Measurements from ENCODE around the gene TUBGCP3.

The TUBGCP3 gene

DNA sequence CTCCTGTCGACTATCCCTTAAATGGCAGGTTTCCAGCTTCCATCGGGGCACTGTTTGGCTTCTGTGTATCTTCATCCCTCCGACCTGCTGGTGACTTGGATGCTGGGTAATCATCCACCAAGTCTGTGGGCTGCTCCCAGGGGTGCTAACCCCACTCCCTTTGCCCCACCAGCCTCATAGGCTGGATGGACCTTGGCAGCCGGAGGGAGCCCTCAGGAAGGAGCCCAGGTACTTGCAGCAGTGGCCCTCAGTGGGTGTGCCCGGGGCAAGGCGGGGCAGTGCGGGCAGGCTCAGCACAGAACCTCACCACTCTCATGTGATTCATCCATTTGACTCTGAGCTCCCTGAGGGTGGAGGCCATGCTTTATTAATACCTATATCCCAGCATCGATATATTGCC, 27.4 kb upstream of the TUBGCP3 start:
- DNase-seq: no peak

DNA sequence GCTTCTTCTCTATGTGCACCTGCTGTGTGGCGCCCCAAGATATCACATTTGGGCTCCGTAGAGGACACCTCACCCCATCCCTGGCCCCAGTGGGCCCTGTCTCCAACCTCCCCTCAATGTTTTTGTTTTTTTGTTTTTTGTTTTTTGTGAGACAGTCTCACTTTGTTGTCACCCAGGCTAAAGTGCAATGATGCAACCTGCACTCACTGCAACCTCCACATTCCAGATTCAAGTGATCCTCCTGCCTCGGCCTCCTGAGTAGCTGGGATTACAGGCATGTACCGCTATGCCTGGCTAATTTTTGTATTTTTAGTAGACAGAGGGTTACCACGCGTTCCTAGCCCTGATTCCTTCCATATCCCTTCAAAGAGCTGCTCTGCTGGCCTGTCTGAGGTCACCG, 26.9 kb upstream of the TUBGCP3 start:
- no peak for DNase-seq

DNA sequence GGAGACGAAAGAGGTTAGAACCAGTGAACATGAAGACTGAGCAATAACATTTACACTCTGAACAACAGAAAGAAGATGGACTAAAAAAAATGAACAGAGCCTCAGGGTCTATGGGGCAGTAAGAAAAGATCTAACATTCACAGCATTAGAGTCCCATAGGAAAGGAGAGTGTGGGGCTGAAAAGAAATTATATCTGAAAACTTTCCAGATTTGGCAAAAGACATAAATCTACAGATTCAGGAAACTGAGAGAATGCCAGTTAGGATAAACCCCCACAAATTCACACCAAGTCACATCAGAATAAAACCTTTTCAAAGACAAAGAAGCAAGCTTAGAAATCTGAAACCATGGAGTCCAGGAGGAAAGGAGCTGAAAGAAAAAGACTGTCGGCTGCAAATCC, 20.3 kb upstream of the TUBGCP3 start:
- no peak for DNase-seq

DNA sequence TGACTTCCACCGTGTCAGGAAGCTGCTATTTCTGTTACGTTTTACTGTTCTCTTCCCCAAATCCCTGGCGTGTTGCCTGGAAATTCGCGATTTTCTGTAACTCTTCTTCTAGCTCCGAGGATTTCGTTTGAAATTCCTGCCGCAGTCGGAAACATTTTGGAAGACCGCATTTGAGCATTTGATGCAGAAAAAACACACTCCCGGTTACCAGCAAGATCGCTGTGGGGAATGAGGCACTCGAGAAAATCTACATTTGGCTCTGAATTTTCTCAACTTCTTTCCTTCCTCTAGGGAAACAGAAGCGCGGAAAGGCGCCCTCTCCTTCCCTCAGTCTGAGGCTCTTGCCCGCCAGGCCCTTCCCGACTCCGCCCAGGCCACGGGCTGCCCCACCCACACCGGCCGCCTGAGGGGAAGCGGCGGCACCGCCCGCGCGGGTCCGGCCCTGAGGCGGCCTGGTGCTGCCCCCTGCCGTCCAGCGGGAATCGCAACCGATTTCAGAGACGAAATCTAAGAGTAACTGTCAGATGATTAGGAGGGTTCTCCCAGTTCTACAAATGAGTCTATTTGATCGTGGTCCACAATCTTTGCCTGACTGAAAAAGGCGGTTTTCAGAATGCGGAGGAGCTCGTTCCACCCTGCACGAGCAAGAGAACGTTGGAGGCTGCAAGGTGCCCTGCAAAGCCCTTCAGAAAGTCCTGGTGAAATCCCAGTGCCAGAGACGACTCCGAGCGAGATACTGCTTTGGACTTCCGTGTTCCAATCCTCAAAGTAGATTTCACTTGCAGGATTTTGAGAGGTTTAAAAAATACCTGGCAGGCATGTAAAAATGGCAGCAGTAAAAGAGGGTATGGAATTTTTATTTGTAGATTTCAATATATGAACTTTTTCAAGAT, 18.4 kb upstream of the TUBGCP3 start:
- peak; percentile 91 for DNase-seq

DNA sequence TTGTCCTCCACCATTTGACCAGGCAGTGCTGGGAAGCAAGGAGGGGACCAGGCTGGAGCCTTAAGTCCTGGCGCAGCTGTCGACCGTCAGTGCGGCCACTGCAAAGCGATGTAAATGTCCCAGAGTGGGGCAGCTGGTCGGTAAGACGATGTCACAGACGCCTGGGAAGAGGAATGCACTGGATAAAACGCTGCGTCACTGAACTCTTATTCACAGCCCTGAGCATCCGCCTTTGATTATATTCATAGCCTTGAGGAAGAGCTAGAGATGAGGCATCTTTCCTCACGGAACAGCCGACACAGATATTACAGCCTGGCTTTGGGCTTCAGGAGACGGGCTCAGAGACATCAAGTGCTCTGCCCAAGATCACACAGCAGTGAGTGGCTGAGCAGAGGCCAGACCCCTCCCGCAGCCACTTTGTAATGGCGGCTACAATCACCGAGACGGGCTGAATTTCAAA, 17.6 kb upstream of the TUBGCP3 start:
- DNase-seq: no peak

DNA sequence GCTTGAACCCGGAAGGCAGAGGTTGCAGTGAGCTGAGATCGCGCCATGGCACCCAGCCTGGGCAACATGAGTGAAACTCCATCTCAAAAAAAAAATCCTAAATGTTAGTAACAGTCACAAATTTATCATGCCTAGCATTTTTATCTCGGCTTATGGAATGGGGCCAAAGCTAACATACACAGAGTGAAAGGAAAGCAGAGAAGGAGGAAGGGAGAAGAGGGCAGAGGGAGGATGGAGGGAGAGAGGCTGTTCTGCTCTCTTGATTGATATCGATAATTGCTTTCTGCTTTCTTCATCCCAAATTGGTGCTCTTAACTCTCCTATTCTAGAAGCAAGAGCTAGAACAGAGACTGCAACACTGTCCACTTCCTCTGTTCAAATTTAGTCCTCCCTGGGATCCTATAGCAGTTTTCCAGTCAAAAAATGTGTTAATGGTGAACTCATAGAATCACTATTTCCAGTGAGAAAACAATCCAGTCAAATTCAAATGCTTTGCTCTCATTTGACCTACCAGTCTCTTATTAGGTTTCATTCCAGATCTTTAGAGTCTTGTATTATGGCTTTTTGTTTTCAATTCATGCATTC, 15.8 kb upstream of the TUBGCP3 start:
- no peak for DNase-seq

DNA sequence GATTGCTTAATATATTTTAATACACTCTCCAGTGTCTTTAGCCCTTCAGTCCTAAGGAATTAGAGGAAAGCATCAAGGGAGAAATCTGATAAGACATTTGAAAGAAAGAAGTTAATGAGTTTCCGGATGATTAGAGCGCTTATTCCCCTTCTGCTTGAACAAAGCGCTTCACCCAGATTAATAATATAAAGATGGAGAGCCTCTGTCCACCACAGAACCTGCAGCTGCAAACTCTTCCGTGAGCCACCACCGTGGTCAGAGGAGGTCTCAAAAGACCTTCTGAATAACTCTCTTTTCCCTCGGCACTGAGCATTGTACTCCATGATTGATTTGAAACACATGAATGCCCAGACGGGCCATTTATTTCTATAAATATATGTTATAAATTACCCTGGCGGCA, 14.2 kb upstream of the TUBGCP3 start:
- no peak for DNase-seq

DNA sequence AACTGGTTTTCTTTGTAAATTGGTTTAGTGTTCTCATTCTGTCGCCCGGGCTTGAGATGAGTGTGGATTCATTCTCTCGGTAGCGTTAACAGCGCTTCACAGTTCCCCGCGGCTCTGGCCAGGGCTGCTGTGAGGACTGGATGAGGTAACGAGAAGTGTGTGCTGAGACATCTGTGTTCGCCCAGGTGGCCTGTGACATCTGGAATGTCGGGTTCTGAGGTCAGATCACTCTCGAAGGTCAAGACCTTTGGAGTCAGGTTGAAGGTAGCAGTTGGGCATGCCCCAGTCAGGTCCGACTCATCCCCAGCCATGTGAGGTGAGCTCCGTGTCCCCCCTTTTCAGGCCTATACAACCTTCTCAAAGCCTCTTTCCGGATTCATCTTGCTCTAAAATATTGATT, 13.4 kb upstream of the TUBGCP3 start:
- DNase-seq: no peak

DNA sequence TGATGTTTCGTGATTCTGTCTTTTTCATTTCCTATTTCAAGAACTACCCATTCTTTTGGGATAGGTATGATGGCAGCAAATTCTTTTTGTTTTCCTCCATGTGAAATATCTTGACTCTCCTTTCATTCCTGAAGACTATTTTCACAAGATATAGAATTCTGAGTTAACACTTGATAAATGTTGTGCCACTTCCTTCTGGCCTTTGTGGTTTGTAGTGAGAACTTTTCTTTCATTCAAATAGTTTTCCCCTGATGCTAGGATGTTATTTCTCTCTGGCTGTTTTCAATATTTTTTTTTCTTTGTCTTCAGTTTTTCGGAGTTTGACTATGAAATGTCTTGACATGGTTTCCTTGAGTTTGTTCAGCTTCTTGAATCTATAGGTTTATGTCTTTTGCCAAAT, 8.3 kb upstream of the TUBGCP3 start:
- DNase-seq: no peak

DNA sequence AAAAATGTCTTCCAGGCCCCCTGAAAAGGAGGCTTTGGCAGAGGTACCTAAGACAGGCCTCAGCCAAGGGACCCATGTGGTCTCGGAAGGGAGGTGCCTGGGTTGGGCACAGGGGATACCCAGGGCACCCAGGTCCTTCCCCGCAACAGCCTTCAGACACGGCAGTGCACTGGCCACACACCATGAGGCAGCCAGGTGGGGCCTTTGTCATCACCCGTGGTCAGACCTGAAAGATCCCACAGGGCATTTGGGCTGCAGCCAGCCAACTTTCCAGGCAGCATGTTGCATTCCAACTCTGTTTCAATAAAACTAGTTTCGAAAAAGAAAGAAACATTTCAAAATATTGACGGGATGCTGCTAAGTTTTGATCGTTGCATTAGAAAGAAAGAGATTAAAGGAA, 4.7 kb upstream of the TUBGCP3 start:
- DNase-seq: no peak

DNA sequence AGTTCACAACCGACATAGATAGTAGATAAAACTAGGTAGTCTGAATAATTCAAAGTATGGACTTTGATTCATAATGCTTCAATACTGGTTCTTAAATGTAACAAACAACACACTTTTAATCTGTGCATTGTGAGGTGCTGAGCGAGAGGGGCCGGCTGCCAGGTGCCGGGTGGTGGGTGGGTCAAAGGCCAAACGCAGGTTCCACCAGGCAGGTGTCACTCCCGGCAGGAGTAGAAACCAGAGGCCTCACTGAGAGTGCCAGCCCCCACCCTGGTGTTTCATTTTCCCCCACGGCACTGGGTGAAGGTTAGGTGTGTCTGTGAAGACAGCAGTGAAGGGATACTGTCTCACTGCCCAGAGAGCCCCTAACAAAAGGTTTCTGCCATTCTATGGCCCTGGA, 4.2 kb upstream of the TUBGCP3 start:
- DNase-seq: no peak

DNA sequence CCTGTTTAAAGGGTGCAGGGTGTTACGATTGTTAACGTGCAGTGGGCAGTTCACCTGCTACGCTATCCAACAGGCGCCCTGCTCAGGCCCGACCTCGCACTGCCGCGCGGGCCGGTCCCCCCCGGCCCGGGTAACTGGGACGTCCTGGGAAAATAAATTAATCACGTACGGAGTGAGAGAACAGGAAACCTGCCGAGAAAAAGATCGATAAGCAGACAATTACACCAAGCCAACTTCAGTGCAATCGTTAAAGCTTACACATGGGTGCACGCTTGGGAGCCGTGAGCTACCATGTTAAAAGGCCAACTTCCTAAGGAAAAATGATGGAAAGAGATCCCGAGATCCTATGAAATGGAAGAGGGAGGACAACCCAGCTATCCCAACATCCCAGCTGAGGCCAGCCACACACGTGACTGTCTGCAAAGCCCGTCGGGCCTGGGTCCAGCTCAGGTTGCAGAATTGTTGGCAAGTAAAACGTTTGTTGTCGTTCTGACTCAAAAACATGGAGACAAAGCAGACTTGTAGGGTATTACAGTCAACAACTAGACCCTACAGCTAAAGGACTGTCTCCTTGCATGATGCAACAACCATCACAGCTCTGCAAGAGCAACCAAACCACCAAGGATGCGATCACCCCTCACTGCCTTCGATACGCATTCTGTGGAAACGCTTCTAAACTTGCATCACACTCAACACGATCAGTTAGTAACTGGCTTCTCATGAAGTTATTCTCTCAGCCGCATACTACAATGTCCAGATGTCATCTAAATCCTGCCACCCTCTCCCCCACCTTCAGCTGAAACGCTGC, 741 bp upstream of the TUBGCP3 start:
- DNase-seq: no peak

DNA sequence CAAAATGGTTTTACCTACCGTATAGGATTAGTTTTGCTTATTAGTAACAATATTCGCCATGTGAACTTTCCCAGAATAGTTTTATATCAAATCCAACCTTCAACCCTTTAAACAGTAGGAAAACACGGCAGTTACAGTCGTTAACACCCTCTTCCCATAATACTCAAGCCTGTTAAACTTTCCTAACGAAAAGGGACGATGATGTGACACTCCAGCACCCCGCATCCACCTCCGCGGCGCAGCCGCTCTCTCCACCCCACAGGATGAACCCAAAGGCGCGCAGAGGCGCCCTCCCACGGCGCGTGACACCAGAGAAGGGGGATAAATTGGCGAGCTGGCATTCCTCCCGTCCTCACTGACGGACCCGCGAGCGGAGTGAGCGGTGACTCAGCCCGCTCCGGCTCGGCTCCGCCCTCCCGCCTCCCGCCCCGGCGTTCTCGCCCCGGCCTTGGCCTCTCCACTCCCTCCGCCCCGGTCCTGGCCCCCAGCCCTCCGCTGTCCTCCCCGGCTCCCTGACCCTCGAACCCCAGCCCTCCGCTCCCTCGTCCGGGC, 665 bp downstream of the TUBGCP3 start:
- DNase-seq: peak; percentile 71

DNA sequence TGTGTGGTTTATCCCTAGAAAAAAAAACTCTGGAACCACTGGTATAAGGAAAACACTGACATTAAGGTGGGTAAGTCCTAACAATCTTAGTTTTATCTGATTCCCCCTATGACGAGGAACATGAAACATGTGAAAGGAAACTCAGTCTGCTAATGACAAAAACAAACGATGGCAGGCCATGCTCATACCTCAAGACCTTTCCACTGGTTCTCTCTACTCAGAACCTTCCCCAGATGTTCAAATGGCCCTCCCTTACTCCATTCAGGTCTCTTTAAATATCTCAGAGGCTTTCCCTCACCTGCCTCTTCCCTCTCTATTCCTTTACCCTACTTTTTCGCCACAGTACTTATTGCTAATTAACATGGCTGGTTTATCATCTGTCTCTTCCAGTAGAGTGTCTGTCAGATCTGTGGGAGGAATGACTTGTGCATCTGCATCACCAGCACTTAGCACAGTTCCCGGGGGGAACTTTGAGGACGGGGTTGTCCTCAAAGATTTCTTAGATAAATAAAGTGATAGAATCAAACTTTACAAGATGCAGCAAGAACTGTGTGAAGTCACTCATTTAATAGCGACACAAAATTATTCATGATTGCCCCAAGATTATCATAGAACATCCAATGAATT, 1.5 kb downstream of the TUBGCP3 start:
- DNase-seq: no peak

DNA sequence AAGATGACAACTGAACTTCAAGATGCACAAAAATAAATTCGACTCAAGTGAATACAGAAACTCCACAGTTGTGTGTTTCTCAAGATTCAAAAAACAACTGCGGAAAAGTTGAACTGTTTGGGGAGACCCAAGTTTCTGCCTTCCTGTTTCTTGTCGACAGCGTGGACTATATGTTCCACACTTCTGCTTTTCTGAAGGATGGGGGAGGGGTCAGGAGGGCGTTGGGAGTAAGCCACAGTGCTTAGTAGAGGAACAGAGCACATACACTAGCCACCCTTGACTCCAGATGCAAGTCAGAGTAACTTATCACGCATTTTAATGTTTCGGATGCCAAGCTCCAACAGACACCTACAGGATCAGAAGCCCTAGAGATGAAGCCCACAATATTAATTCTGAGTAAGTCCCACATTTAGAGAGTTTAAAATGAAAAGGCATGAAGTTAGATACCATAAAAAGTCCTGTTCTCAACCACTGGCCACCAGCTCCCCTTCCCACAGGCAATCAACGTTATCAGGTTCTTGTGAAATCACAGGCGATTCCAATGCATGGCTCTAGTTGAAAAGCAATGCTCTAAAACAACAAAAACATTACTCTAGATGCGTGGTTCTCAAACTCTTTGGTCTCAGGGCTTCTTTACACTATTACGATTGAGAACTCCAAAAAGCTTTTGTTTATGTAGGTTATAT, 4.2 kb downstream of the TUBGCP3 start:
- no peak for DNase-seq

DNA sequence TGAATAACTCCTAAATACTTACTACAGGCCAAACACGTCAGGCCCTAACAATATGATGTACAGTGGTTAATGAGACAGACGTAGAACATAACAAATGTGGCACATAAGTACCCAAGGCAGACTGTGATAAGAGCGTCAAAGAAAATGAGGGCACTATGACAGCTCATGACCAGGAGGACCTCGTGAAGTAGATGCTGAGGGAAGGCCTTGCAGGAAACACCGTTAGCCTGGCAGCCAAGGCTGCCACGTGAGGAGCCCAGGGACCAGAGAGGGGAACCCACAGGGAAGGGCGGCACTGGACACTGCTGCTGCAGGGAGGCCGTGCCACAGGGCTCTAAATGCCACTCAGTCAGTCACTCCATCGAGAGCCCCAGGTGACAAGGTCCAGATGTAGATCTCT, 5.7 kb downstream of the TUBGCP3 start:
- DNase-seq: no peak

DNA sequence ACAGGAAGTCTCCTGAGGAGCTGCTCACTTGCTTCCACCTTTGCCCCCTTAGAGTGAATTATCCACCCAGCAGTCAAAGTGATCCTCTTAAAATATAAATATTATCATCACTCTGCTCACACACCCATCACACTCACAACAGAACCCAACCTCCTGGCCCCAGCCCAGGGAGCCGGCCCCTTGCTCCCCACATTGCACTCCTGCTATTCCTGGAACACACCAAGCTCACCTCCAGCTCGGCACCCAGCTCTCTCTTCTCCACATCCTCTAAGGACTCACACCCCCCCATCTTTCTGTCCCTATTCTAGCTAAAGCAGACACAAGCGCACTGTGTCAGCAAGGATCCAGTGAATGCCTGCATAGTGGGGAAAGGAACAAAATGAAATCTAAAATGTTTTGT, 7.0 kb downstream of the TUBGCP3 start:
- DNase-seq: no peak

DNA sequence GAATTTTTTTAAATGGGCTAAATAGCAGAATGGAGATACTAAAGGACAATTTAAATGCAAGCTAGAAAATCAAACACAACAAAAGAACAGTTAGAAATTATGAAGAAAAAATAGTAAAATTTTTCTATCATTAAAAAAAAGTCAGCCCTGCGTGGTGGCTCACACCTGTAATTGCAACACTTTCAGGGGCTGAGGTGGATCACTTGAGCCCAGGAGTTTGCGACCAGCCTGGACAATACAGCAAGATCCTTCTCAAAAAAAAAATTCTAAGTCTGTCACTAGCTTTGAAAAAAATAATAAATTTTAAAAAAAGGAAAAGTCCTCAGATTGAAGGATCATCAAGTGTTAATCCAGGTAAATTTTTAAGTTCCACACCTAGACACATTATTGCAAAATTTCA, 7.7 kb downstream of the TUBGCP3 start:
- no peak for DNase-seq

DNA sequence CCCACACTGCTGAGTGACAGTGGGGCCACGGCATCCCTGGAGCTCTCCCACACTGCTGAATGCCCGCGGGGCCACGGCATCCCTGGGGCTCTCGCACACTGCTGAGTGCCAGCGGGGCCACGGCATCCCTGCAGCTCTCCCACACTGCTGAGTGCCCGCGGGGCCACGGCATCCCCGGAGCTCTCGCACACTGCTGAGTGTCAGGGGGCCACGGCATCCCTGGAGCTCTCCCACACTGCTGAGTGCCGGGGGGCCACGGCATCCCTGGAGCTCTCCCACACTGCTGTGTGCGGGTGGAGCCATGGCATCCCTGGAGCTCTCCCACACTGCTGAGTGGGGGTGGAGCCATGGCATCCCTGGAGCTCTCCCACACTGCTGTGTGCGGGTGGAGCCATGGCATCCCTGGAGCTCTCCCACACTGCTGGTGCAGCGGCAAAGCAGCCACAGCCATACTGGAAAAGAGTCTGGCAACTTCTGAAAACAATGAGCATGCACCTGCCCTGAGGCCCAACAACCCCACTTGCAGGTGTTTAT, 8.6 kb downstream of the TUBGCP3 start:
- no peak for DNase-seq

DNA sequence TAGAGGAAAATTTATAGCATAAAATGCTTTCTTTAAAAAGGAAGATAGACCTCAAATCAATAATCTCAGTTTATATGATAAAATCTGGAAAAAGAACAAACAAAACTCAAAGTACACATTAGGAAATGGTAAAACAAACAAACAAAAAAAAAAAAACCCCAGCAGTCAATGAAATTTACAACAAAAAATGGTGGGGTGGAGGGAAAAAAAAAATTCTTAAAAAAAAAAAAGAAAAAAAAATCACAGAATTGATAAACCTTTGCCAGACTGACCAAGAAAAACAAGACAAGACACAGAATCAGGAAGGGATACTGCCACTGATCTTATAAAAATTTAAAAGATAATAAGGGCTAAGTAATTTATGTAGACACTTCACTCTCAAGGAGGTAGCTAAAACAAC, 11.2 kb downstream of the TUBGCP3 start:
- no peak for DNase-seq

DNA sequence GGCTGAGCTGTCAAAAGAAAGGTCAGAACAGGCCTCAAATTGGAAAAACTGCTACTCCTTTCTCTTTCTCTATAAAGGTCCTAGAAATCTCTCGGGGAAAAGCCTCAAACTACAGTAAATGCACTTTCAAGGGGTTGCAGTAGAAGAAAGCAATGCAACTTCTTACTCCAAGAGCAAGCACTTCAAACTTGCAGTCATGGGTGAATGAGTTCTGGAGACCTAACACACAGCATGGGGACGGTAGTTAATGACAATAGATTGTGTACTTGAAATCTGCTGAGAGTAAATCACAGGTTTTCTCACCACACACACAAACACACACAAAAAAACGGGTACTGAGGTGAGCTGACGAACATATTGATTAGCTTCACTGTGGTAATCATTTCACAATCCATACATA, 11.8 kb downstream of the TUBGCP3 start:
- no peak for DNase-seq

DNA sequence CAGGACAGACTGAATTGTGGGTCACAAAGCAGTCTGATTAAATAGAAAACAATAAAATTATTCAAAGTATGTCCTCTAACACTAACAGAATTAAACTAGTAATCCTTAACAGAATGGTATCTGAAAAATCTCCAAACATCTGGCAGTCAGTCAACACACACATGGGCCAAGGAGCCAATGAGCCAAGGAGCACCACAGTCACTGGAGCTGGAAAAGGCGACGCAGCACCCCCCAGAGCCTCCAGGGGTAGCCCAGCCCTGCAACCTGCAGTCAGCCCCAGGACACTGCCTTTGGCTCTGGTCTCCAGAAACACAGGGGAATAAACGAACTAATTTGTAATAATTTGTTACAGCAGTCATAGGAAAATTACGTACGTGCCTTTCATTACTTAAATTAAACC, 12.3 kb downstream of the TUBGCP3 start:
- DNase-seq: no peak

Data from stimulated activated CD4-positive, alpha-beta T cell treated with anti-CD3 and anti-CD28 coated beads, Interleukin-12 subunit alpha, Interleukin-12 subunit beta, amount 100 ng/mL, for 4 hours (primary cell).